Hepatocyte (in vitro differentiated cells): ENCODE data around the gene FAM227B.

Experiments used
- CTCF ChIP-seq: fragments of 200-600 bp; sonication (generic); IDR thresholded peaks from 2 replicates; pipeline ENCODE4 v1.5.1; 2016; ENCODE audit warnings: antibody characterized with exemption, mild to moderate bottlenecking; ENCODE audit not compliant: poor library complexity
- EZH2phosphoT487 ChIP-seq: fragments of 200-600 bp; sonication (generic); IDR thresholded peaks from one replicate; pipeline ENCODE4 v1.6.1; 2018; ENCODE audit warnings: antibody characterized with exemption, mild to moderate bottlenecking, low read depth, moderate library complexity; ENCODE audit not compliant: unreplicated experiment, severe bottlenecking

GRCh38 chr15:49343546-49343945, 277.1 kb downstream of the FAM227B start:
- TF ChIP-seq EZH2phosphoT487 (no peak), CTCF (no peak)
